ENCODE results near the gene TRAPPC1. TPM values are rescaled to one million over a fixed set of nuclear protein-coding genes. Genes with fewer than 3 reads are reported as not detected.

The TRAPPC1 gene
- total RNA-seq, 1 experiment from 2014 or later: 132 TPM

GRCh38 chr17:7910711-7911110 is 21.0 kb downstream of the TRAPPC1 start:
- Histone ChIP-seq H3K27me3 (ENCODE audit: insufficient read depth, low read length) (peaks cover 6% of the 10 kb centered on the region), H3K14ac (ENCODE audit: insufficient read depth, low read length) (no peak overlapping the region), H3K4ac (ENCODE audit: low read depth, low read length) (no peak overlapping the region), H3K9me3 (ENCODE audit: control insufficient read depth, low read depth, low read length) (no peaks in the 10 kb centered on the region), H2BK15ac (ENCODE audit: low read depth, low read length) (no peak overlapping the region), H3K23ac (ENCODE audit: insufficient read length, low read depth, low read length) (no peak overlapping the region), H3K4me1 (ENCODE audit: insufficient read depth, low read length) (no peaks in the 10 kb centered on the region), H2BK5ac (ENCODE audit: insufficient read length, low read length) (no peak overlapping the region), H3K4me2 (ENCODE audit: insufficient read depth, insufficient read length, low read length) (no peak overlapping the region), H2BK12ac (ENCODE audit: insufficient read length, low read depth, low read length) (no peak overlapping the region), H3K56ac (ENCODE audit: insufficient read length, low read depth, low read length) (no peak overlapping the region), H2BK120ac (ENCODE audit: low read depth, low read length, poor library complexity, severe bottlenecking) (no peak overlapping the region), H4K5ac (ENCODE audit: insufficient read length, low read depth, low read length) (no peak overlapping the region), H2AFZ (ENCODE audit: low read length) (no peak overlapping the region), H3K79me1 (ENCODE audit: insufficient read depth, low read depth, low read length, poor library complexity, severe bottlenecking) (no peaks in the 10 kb centered on the region), H4K91ac (ENCODE audit: insufficient read length, low read depth, low read length) (no peak overlapping the region), H2BK20ac (ENCODE audit: low read depth, low read length, poor library complexity, severe bottlenecking) (no peak overlapping the region), H4K8ac (replicated peaks; ENCODE audit: insufficient read length, low read depth, low read length) (no peak overlapping the region), H3K23me2 (ENCODE audit: insufficient read length, low read depth, low read length, poor library complexity, severe bottlenecking) (peaks cover 7% of the 10 kb centered on the region), H3K18ac (ENCODE audit: insufficient read length, low read depth, low read length) (no peak overlapping the region), H3K79me2 (ENCODE audit: insufficient read depth, low read length) (no peaks in the 10 kb centered on the region), H3K9ac (ENCODE audit: extremely low read depth, insufficient read length, low read length) (no peak overlapping the region), H2AK5ac (ENCODE audit: insufficient read length, low read length) (no peak overlapping the region), H4K20me1 (ENCODE audit: control insufficient read depth, insufficient read depth, insufficient read length) (no peaks in the 10 kb centered on the region), H3K27ac (ENCODE audit: insufficient read length, low read depth, low read length) (no peak overlapping the region), H3T11ph (ENCODE audit: low read length) (no peak overlapping the region)
- Mint-ChIP-seq H3K27ac (no peak overlapping the region), H3K36me3 (ENCODE audit: insufficient read depth in 1 of 3, low read depth in 3 of 3) (peaks cover 0 to 36% (median 10%) of the 10 kb centered on the region in 3 experiments; a peak in 5 of 7 replicates), H3K4me1 (peaks cover 8% of the 10 kb centered on the region in 2 experiments), H3K4me3 (no peak overlapping the region), H3K27me3 (ENCODE audit: low read depth) (peaks cover 17% of the 10 kb centered on the region), H3K9me3 (no peaks in the 10 kb centered on the region)
- TF ChIP-seq CTCF (conservative IDR thresholded peaks at IDR 0.05): no peak
- no CpG with 5 or more reads among the region's 13 CpGs for WGBS (ENCODE audit: extremely low coverage, insufficient read length, low lambda C conversion rate)
- no peak for DNase-seq
